ENCODE measurements around the gene ABCA5. TPM values are rescaled to one million over a fixed set of nuclear protein-coding genes. Genes with fewer than 3 reads are reported as not detected.

The ABCA5 gene
- total and polyA plus RNA-seq, 2 donors (not counting 3 experiments of a cell fraction or from before 2014, with no cell fraction given), result 9.3 to 23.2 TPM

DNA sequence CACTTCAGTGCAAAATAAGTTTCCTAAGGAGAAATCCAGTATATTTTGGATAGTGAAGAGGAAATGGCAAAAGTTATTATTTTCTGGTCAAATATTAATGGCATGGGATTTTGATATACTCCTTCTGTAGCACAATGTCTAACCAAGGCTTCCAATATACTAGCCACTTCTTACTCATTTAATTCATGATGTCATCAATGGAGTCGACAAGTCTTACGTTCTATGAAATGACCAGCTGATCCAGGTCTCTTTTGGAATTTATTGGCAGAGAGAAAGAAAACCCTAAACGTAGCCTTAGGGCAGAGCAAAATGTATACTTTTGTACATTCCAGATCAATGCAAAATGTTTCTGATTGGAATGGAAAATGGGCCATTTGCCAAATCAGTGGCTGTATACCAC is 90.0 kb downstream of the ABCA5 start:
- H3K4me3 ChIP-seq (replicated peaks in 1 of 3; ENCODE audit: insufficient read depth in 1 of 3, low read depth in 1 of 3, low read length in 3 of 3), result no peak overlapping the region
- no peak for TF ChIP-seq JUN (IDR thresholded peaks at IDR 0.05; ENCODE audit: borderline replicate concordance, insufficient read depth, insufficient read length, low read depth)
- TF ChIP-seq POLR2A (IDR thresholded peaks at IDR 0.05; ENCODE audit: low read depth, low read length), result no peak
- TF ChIP-seq MYC (IDR thresholded peaks at IDR 0.05; ENCODE audit: low read depth, low read length), result no peak
- no peak for TF ChIP-seq FOS (IDR thresholded peaks at IDR 0.05; ENCODE audit: borderline replicate concordance, insufficient read depth, low read length)
- TF ChIP-seq, protein P1, sequence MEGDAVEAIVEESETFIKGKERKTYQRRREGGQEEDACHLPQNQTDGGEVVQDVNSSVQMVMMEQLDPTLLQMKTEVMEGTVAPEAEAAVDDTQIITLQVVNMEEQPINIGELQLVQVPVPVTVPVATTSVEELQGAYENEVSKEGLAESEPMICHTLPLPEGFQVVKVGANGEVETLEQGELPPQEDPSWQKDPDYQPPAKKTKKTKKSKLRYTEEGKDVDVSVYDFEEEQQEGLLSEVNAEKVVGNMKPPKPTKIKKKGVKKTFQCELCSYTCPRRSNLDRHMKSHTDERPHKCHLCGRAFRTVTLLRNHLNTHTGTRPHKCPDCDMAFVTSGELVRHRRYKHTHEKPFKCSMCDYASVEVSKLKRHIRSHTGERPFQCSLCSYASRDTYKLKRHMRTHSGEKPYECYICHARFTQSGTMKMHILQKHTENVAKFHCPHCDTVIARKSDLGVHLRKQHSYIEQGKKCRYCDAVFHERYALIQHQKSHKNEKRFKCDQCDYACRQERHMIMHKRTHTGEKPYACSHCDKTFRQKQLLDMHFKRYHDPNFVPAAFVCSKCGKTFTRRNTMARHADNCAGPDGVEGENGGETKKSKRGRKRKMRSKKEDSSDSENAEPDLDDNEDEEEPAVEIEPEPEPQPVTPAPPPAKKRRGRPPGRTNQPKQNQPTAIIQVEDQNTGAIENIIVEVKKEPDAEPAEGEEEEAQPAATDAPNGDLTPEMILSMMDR (IDR thresholded peaks at IDR 0.05; ENCODE audit: extremely low read depth in 1 of 2, insufficient read depth in 1 of 2, low read depth in 1 of 2, low read length in 2 of 2), result no peak
- TF ChIP-seq, protein P2, sequence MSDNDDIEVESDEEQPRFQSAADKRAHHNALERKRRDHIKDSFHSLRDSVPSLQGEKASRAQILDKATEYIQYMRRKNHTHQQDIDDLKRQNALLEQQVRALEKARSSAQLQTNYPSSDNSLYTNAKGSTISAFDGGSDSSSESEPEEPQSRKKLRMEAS (IDR thresholded peaks at IDR 0.05; ENCODE audit: insufficient read depth, insufficient read length), result no peak
- TF ChIP-seq POLR2AphosphoS5 (IDR thresholded peaks at IDR 0.05; ENCODE audit: insufficient read depth, low read depth, low read length), result no peak
- TF ChIP-seq GATA2 (IDR thresholded peaks at IDR 0.05; ENCODE audit: insufficient read depth, insufficient read length, low read depth, low read length), result no peak
- DNase-seq (ENCODE audit: low read depth, low spot score) (no peak), FAIRE-seq (no peak)
- H3K4me1 ChIP-seq (ENCODE audit: control insufficient read depth, extremely low read depth, insufficient read depth, low read length), result peaks cover 4% of the 10 kb centered on the region
- ChIA-PET CTCF (interaction anchor here (2.4 to 3.6 kb wide), 2 partner anchors 462 to 465 kb away, joined by 10 to 39 read pairs; no protein-coding TSS in a partner anchor), POLR2A (no interaction called here)
- no peaks in the 10 kb centered on the region for H3K36me3 ChIP-seq (ENCODE audit: control insufficient read depth in 2 of 2, extremely low read depth in 1 of 2, insufficient read depth in 2 of 2, low read length in 2 of 2)
- H3K27ac ChIP-seq (ENCODE audit: insufficient read depth, low read depth, low read length), result no peak overlapping the region
- no peaks in the 10 kb centered on the region for H3K9me3 ChIP-seq (replicated peaks; ENCODE audit: control insufficient read depth, insufficient read depth, low read length)
- H3K9ac ChIP-seq (replicated peaks; ENCODE audit: extremely low read depth, insufficient read depth, low read length), result no peak overlapping the region
- no peak overlapping the region for H2AFZ ChIP-seq (ENCODE audit: low read depth, low read length)
- dilution Hi-C loops (cut with MboI; ENCODE audit: extremely low pct_ligation_motif_present, low sequenced_read_pairs), result no loop called here
- H3K9me1 ChIP-seq (replicated peaks; ENCODE audit: control insufficient read depth, extremely low read depth, insufficient read depth, low read length), result no peaks in the 10 kb centered on the region
- no peaks in the 10 kb centered on the region for H3K27me3 ChIP-seq (ENCODE audit: control insufficient read depth in 2 of 2, insufficient read depth in 2 of 2, low read length in 2 of 2)
- BruUV-seq (replicated peaks), result no TSS peak
- intact Hi-C loops (cut with micrococcal nuclease), result loop anchor here (5.0 kb wide), 1 partner anchor 775 kb away; no protein-coding TSS in a partner anchor
- no peaks in the 10 kb centered on the region for H3K79me2 ChIP-seq (ENCODE audit: control insufficient read depth, insufficient read depth, low read length)
- H3K4me2 ChIP-seq (ENCODE audit: insufficient read depth, low read length), result no peak overlapping the region
- H4K20me1 ChIP-seq (replicated peaks; ENCODE audit: control insufficient read depth, extremely low read depth, insufficient read depth, low read length), result no peaks in the 10 kb centered on the region
